GM19035 (cell line): ENCODE measurements around the gene RNF212.

Experiments
- ATAC-seq: cut with Tn5 transposase; IDR thresholded peaks from one replicate; pipeline ENCODE4 v1.9.1; 2021; ENCODE audit not compliant: unreplicated experiment

The RNF212 gene

DNA sequence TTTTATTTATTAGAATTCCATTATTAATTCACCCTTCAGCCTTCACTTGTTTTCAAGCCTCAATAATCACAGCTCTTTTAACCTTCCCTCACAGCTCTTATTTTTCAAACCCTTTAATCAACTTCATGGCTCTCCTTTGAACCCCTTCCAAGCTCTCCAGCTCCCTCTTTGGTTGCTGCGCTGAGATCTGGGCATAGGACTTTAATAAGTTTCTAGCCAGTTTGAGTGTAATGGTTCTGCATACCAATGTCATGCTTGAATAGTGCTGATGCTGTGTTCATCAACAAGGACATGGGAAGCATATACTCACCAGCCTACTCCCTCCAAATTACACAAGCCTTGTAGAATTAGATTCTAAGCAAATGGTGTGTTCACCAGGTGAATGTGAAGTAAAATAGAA, 3.5 kb upstream of the RNF212 start:
- ATAC-seq = no peak

- no peak for ATAC-seq
These were observed 2.3 kb upstream of the RNF212 start for GRCh38 chr4:1115528-1116293.

DNA sequence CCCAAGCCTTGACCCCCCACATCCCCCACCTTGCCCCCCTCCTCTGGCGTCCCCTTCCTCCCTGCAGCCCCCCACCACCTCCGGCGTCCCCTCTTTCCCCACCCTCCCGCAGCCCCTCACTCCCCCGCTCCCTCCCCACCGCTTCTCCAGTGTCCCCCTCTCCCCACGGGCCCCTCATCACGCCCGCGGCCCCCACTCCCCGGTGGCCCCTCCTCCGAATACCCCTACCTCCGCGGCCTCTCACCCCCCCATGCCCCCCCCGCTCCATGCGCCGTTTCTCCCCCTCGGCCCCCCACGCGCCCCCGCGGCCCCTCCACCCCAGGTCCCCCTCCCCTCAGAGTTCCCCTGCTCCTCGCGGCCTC, 562 bp downstream of the RNF212 start:
- no peak for ATAC-seq

DNA sequence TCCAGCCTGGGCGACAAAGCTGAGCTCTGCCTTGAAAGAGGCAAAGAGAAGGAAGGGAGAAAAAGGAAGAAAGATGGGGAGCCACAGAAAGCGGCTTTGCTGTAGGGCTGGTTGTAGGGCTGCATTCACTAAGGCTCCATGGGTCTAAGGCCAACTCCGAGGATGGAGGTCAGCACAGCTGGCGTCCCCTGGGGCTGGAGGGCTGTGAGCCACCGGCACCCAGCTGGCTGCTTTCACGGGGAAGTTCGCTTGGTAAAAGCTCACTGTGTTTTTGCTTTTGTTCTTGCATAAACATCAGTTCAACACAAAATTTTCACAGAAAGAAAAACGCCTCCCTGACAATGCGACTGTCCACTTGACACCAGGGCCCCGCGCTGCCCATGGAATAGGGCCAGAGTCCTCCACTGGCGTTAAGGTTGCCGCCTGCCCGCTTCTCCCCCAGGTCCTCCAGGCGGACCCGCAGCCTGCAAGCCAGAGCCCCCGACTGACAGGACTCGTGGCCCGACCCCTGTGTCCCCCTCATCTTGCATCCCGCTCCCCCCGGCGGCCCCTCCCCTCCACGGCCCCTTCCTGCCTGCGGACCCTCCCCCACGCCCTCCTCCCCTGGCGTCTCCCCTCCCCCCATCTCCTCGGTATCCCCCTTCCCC, 1.1 kb downstream of the RNF212 start:
- ATAC-seq = no peak

- ATAC-seq = no peak
These were observed 2.0 kb downstream of the RNF212 start for GRCh38 chr4:1111259-1111809.

DNA sequence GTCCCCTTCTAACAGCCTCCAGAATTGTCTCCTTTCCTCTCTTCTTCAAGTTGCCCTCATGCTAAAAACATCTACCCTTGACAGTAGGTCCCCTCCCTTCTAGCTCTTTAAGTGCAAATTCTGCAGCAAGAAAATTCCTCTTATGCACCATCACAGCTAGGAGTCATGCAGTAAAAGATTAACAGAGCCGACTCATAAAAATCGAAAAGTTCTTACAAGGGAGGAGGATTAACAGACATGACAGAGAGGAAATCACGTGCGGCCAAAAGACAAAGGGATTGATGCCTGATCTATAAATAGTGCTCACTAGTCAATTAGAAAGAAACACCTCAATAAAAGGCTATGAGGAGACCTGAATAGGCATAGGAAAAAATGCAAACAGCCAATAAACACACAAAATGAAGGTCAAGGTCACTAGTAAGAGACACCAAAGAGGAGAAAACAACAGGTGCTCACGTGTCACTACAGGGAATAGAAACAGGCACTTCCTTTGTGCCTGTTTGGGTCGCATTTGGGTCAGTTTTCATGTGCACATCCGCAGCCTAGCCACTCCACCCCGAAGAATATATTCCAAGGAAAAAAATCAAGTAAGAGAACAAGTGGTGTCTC, 3.4 kb downstream of the RNF212 start:
- no peak for ATAC-seq

DNA sequence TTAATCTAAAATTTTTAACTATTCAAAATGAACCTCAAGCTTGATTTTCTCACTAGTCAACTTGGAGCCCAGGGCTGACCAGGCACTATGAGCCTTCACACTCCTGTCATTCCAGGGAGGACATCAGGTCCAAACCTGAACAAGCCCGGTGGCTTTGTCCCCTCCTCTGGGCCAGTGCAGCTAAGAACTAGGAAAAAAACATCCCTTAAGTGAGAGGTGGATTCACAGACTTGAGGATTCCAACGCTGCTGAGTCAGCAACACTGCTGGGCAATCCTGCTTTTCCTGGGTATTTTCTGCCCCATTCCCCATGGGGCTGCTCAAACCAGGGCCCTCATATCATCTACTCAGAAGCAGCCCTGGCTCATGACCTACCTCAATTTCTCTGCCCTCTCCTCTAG, 4.0 kb downstream of the RNF212 start:
- no peak for ATAC-seq

DNA sequence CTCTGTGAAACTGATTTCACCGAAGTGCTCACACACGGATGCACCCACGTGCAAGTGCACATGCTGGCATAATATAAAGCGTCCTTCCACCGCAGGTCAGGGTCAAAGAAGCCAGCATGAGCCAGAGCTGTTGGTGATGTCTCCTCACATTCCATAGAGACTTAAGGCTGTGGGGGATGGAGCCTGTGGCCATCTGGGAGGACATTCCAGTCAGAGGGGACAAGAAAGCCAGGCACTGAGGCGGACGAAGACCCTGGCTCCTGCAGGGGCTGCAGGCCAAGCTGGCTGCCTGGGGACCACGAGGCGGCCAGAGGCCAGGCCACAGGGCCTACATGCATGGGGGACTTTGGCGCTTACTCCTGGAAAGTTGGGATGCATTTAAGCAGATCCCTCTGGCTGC, 7.7 kb downstream of the RNF212 start:
- no peak for ATAC-seq

DNA sequence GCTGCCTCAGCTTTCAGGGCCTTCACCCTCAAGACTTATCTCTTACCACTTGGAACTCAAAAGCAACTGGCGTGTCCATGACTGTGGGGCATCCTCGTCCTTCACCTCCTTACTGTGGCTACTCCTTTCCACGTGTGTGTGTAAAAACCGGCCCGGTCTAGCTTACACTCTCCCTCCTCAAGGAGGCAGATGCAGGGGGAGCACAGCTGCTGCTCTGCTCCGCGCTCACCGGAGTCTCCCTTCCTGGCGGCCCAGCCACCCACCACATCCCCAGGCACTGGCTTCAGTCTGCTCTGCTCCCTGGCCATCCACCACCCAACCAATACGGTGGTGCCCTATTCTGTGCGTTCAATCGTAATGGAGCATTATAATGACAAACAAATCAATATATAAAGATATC, 8.3 kb downstream of the RNF212 start:
- ATAC-seq = no peak

- no peak for ATAC-seq
These were observed 8.7 kb downstream of the RNF212 start for GRCh38 chr4:1104647-1105046.

DNA sequence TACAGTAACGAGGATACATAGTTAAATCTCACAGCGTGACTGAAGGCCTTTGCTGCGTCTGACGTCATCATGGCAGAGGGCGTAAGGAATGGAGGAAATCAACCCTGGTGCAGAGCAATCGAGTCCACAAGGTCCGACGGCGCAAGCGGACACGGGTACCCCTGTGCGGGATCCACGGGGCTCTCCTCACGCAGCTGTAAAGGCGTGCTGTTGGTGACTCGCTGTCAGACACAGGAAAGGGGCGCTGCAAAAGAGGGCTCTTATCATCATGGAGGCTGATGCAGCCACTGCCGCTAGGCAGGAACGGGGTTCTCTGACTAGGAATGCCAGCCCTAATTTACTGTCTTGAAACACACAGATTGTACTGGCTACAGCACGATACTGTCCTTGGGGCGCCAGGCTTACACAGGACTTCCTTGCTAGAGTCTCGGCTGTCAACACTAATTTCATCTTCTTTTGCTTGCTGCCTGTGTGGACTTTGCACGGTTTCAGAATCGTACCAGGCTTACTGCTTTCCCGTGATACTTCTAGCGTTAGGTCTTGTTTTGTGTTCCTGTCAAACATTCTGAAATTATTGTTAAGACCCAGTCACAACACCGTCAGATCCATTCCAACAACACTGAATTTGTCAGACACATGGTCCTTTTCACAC, 13.6 kb downstream of the RNF212 start:
- no peak for ATAC-seq

GRCh38 chr4:1099270-1099669, 14.1 kb downstream of the RNF212 start:
- ATAC-seq = no peak

- ATAC-seq = no peak
These were observed 14.9 kb downstream of the RNF212 start for GRCh38 chr4:1098311-1098925.

GRCh38 chr4:1097553-1097952, 15.8 kb downstream of the RNF212 start:
- no peak for ATAC-seq

DNA sequence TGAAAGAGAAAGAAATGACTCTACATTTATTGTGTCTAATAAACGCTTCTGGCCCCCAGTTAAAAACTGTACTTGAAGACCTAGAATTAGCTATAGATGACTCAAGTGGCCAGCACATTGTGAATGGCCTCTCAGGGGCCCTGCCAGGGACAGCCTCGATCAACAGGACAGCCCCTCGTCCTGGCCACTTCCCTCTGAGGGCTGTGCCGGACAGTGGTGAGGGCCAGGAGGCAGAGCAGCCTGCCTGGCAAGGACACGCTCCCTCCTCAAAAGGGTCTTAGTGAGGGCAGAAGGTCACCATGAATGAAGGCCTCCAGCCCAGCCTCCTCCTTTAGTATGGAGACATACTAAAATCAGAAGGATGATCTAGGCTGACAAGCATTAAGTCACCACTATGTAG, 16.5 kb downstream of the RNF212 start:
- no peak for ATAC-seq

- no peak for ATAC-seq
These were observed 19.1 kb downstream of the RNF212 start for GRCh38 chr4:1094336-1094690.

GRCh38 chr4:1093391-1094335, 19.7 kb downstream of the RNF212 start:
- ATAC-seq = no peak

GRCh38 chr4:1092983-1093361, 20.4 kb downstream of the RNF212 start:
- no peak for ATAC-seq

DNA sequence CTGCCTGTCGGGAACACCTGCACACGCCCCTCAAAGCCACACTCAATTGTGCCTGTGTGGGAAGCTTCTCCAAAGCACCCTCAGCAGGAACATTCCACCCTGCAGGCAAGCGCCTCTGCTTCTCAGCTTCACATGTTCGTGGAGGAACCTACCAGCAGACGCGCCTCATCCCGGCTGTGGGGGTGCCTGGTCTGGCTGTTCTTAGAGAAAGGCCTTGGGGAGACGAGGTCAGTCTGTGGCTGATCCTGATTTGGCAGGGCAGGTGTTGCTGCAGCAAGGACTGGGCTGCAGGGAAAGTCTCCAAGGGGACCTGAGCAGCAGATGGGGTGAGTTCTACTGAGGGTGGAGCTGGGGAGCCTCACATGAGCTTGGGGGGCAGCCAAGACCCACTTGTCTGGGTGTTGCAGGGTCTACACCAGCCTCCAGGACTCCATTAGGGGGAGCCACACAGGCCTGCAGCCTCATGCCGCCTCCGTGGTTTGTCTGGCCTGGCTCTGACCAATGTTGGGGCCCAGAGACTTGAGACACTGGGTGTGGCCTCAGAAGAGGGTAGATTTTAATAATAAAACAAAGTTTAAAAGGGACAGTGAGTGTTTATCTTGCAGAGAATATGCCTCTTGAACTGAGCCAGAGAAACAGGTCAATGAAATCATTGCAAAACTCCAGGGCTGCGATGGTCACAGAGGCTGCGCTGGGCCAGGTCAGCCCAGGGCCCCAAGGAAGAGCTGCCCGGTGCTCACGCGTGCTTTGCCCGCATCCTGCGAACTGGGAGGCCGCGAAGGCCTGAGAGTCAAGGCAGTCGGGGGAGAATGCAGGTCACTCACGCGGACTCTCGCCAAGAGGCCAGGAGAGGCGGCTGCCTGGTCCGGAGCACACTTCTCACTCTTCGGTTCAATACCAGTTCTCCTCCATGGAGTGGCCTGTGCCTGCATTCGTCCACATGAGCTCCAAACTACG, 21.1 kb downstream of the RNF212 start:
- ATAC-seq = no peak
